GM23338 (cell line): ENCODE results near the gene RAPGEF4. TPM values are rescaled to one million over a fixed set of nuclear protein-coding genes. Genes with fewer than 3 reads are reported as not detected.

Experiments used
- ATAC-seq: fragments of 200-7000 bp; cut with Tn5 transposase; 3 replicates; pipeline ENCODE4 v1.9.1; 2020
- DNase-seq: peaks from one replicate; pipeline ENCODE4 v3.0.0-alpha.2; 2015; ENCODE audit warnings: low spot score
- H2AFZ ChIP-seq: fragments of 200-600 bp; sonication (generic); 2 replicates; pipeline ENCODE4 v1.8.0; 2016; ENCODE audit warnings: antibody characterized with exemption, mild to moderate bottlenecking, moderate library complexity
- H3F3A ChIP-seq: fragments of 200-600 bp; sonication (generic); replicated peaks from 2 replicates; pipeline ENCODE4 v1.8.0; 2017; ENCODE audit warnings: antibody characterized with exemption, mixed run types, low read depth
- H3K27ac ChIP-seq: fragments of 200-600 bp; sonication (generic); 2 replicates; pipeline ENCODE4 v1.6.1; 2016; ENCODE audit warnings: low read depth
- H3K27me3 ChIP-seq: fragments of 200-600 bp; sonication (generic); 2 replicates; pipeline ENCODE4 v1.8.0; 2016; ENCODE audit warnings: mild to moderate bottlenecking, mixed run types, moderate library complexity; ENCODE audit not compliant: insufficient read depth
- H3K36me3 ChIP-seq: fragments of 200-600 bp; sonication (generic); 2 replicates; pipeline ENCODE4 v1.8.0; 2016; ENCODE audit warnings: mild to moderate bottlenecking; ENCODE audit not compliant: insufficient read depth
- H3K4me1 ChIP-seq: fragments of 200-600 bp; sonication (generic); 2 replicates; pipeline ENCODE4 v1.8.0; 2016; ENCODE audit warnings: mild to moderate bottlenecking, moderate library complexity; ENCODE audit not compliant: insufficient read depth
- H3K4me2 ChIP-seq: fragments of 200-600 bp; sonication (generic); 2 replicates; pipeline ENCODE4 v1.7.1; 2017; ENCODE audit warnings: mixed run types
- H3K4me3 ChIP-seq: fragments of 200-600 bp; sonication (generic); 2 replicates; pipeline ENCODE4 v1.6.1; 2016; ENCODE audit warnings: mixed run types
- H3K79me2 ChIP-seq: fragments of 200-600 bp; sonication (generic); replicated peaks from 2 replicates; pipeline ENCODE4 v1.8.0; 2017; ENCODE audit warnings: mild to moderate bottlenecking; ENCODE audit not compliant: insufficient read depth
- H3K9me2 ChIP-seq: fragments of 200-600 bp; sonication (generic); 2 replicates; pipeline ENCODE4 v1.8.0; 2017; ENCODE audit not compliant: insufficient read depth
- H4K20me1 ChIP-seq: fragments of 200-600 bp; sonication (generic); replicated peaks from 2 replicates; pipeline ENCODE4 v1.8.0; 2017; ENCODE audit warnings: mild to moderate bottlenecking; ENCODE audit not compliant: insufficient read depth
- H3K27ac Mint-ChIP-seq: 2 replicates; pipeline ENCODE4 v1.8.0; 2020; ENCODE audit warnings: inconsistent platforms, mild to moderate bottlenecking, moderate library complexity, mixed read lengths
- H3K27me3 Mint-ChIP-seq: 3 replicates; pipeline ENCODE4 v1.8.0; 2022; ENCODE audit warnings: low read depth, mild to moderate bottlenecking, moderate library complexity, mixed read lengths, inconsistent platforms; ENCODE audit not compliant: insufficient read depth, poor library complexity
- H3K36me3 Mint-ChIP-seq: 3 replicates; pipeline ENCODE4 v1.8.0; 2021; ENCODE audit warnings: low read depth, mild to moderate bottlenecking, inconsistent platforms, moderate library complexity, mixed read lengths
- H3K4me1 Mint-ChIP-seq: 3 replicates; pipeline ENCODE4 v1.8.0; 2020; ENCODE audit warnings: mild to moderate bottlenecking, inconsistent platforms, mixed read lengths
- H3K4me3 Mint-ChIP-seq: 3 replicates; pipeline ENCODE4 v1.8.0; 2021; ENCODE audit warnings: moderate library complexity, mild to moderate bottlenecking, inconsistent platforms, mixed read lengths
- H3K9me3 Mint-ChIP-seq: 3 replicates; pipeline ENCODE4 v1.8.0; 2020; ENCODE audit warnings: moderate library complexity, mild to moderate bottlenecking, inconsistent platforms, mixed read lengths
- CREB1 ChIP-seq: fragments of 250-450 bp; sonication (Bioruptor Pico); IDR thresholded peaks from 2 replicates; pipeline ENCODE4 v1.5.0; 2020; ENCODE audit warnings: low read depth, mild to moderate bottlenecking, moderate library complexity
- EZH2 ChIP-seq: fragments of 200-600 bp; sonication (generic); IDR thresholded peaks from one replicate; pipeline ENCODE4 v1.8.0; 2017; ENCODE audit warnings: antibody characterized with exemption, mild to moderate bottlenecking, low read depth; ENCODE audit not compliant: unreplicated experiment
- JUNB ChIP-seq: IDR thresholded peaks from one replicate; pipeline ENCODE4 v1.6.1; 2016; ENCODE audit warnings: antibody characterized with exemption; ENCODE audit not compliant: unreplicated experiment
- STAT1 ChIP-seq: IDR thresholded peaks from one replicate; pipeline ENCODE4 v1.6.1; 2016; ENCODE audit warnings: antibody characterized with exemption; ENCODE audit not compliant: unreplicated experiment
- ZNF114 ChIP-seq: fragments of 250-450 bp; sonication (Bioruptor Pico); IDR thresholded peaks from 2 replicates; pipeline ENCODE4 v1.5.0; 2020; ENCODE audit warnings: mild to moderate bottlenecking, moderate library complexity
- ZNF331 ChIP-seq: fragments of 250-450 bp; sonication (Bioruptor Pico); IDR thresholded peaks from 2 replicates; pipeline ENCODE4 v1.5.0; 2020; ENCODE audit warnings: low read depth, mild to moderate bottlenecking, moderate library complexity
- ZNF462 ChIP-seq: fragments of 250-450 bp; sonication (Bioruptor Pico); IDR thresholded peaks from 2 replicates; pipeline ENCODE4 v1.5.0; 2020; ENCODE audit warnings: mild to moderate bottlenecking, moderate library complexity
- polyA plus RNA-seq: library from polyadenylated mRNA; unstranded; fragments of >200 nt; fragmentation: Nextera tagmentation; extraction: Ambion mirVana; gene quantifications from 2 replicates; pipeline ENCODE4 v1.2.1, GENCODE V29; 2016
- total RNA-seq: library from RNA; depleted of rRNA; stranded (reverse); fragments of >200 nt; shearing (Covaris generic); gene quantifications from 2 replicates; pipeline ENCODE4 v1.2.3, GENCODE V29; 2014

RAPGEF4 gene
- total and polyA plus RNA-seq, 2 experiments from 2014 or later = 1.7 to 4.7 TPM

- TF ChIP-seq ZNF462 (CRISPR knock-in tag) (no peak), CREB1 (CRISPR knock-in tag) (no peak), ZNF331 (CRISPR knock-in tag) (no peak), JUNB (no peak), ZNF114 (CRISPR knock-in tag) (no peak)
Observed at GRCh38 chr2:172917716-172918115, 182.1 kb downstream of the RAPGEF4 start (continued).

GRCh38 chr2:172919732-172920131 is 184.1 kb downstream of the RAPGEF4 start:
- Mint-ChIP-seq H3K36me3 (no peaks in the 10 kb centered on the region), H3K4me3 (no peak overlapping the region), H3K9me3 (no peaks in the 10 kb centered on the region), H3K27me3 (peaks cover 2% of the 10 kb centered on the region), H3K4me1 (peaks cover 2% of the 10 kb centered on the region; the same call in 1 of the 3 replicates), H3K27ac (no peak overlapping the region)
- no peaks in the 10 kb centered on the region for H3K36me3 ChIP-seq
- TF ChIP-seq STAT1 (no peak), EZH2 (no peak)
- no peak overlapping the region for H3K4me3 ChIP-seq
- H3F3A ChIP-seq = no peaks in the 10 kb centered on the region
- H3K27me3 ChIP-seq = no peaks in the 10 kb centered on the region
- DNase-seq (no peak), ATAC-seq (no peak)
- H3K4me1 ChIP-seq = no peaks in the 10 kb centered on the region; the same call in 1 of the 2 replicates
- no peak overlapping the region for H3K4me2 ChIP-seq
- 0 out of 2 replicates have a peak, but pooled peaks cover 2% of the 10 kb centered on the region for H3K9me2 ChIP-seq
- no peak overlapping the region for H3K27ac ChIP-seq
- no peaks in the 10 kb centered on the region for H4K20me1 ChIP-seq
- H2AFZ ChIP-seq = no peak overlapping the region
- H3K79me2 ChIP-seq = no peaks in the 10 kb centered on the region
